Neural progenitor cell (in vitro differentiated cells): ENCODE measurements around the gene HS2ST1. TPM values are rescaled to one million over a fixed set of nuclear protein-coding genes. Genes with fewer than 3 reads are reported as not detected.

Experiments used
- DNase-seq: peaks from one replicate; pipeline ENCODE4 v3.0.0-alpha.2; 2016; ENCODE audit warnings: low spot score
- H2AFZ ChIP-seq: fragments of 200-600 bp; sonication (generic); replicated peaks from 2 replicates; pipeline ENCODE4 v1.6.1; 2016; ENCODE audit warnings: antibody characterized with exemption
- H3F3A ChIP-seq: fragments of 200-600 bp; sonication (generic); 2 replicates; pipeline ENCODE4 v1.6.1; 2016; ENCODE audit warnings: antibody characterized with exemption, low read depth
- H3K27ac ChIP-seq: fragments of 200-600 bp; sonication (generic); 2 replicates; pipeline ENCODE4 v1.5.1; 2016; ENCODE audit warnings: mild to moderate bottlenecking
- H3K27me3 ChIP-seq: fragments of 200-600 bp; sonication (generic); 2 replicates; pipeline ENCODE4 v1.6.1; 2016; ENCODE audit warnings: mild to moderate bottlenecking, moderate library complexity
- H3K36me3 ChIP-seq: fragments of 200-600 bp; sonication (generic); 2 replicates; pipeline ENCODE4 v1.5.1; 2016
- H3K4me1 ChIP-seq: fragments of 200-600 bp; sonication (generic); 2 replicates; pipeline ENCODE4 v1.6.1; 2016; ENCODE audit warnings: mixed run types
- H3K4me2 ChIP-seq: fragments of 200-600 bp; sonication (generic); 2 replicates; pipeline ENCODE4 v1.6.1; 2016
- H3K4me3 ChIP-seq: fragments of 200-600 bp; sonication (generic); 2 replicates; pipeline ENCODE4 v1.5.1; 2016
- H3K79me2 ChIP-seq: fragments of 200-600 bp; sonication (generic); 2 replicates; pipeline ENCODE4 v1.6.1; 2016; ENCODE audit warnings: low read depth
- H3K9ac ChIP-seq: fragments of 200-600 bp; sonication (generic); 2 replicates; pipeline ENCODE4 v1.6.1; 2016
- H3K9me3 ChIP-seq: fragments of 200-600 bp; sonication (generic); 2 replicates; pipeline ENCODE4 v1.5.1; 2016; ENCODE audit warnings: low read depth
- H4K20me1 ChIP-seq: fragments of 200-600 bp; sonication (generic); 2 replicates; pipeline ENCODE4 v1.6.1; 2016; ENCODE audit warnings: low read depth
- H3K27ac Mint-ChIP-seq: 3 replicates; pipeline ENCODE4 v1.8.0; 2021; ENCODE audit warnings: mixed read lengths
- H3K27me3 Mint-ChIP-seq: 2 replicates; pipeline ENCODE4 v1.8.0; 2022; ENCODE audit warnings: low read depth, mild to moderate bottlenecking, inconsistent platforms, moderate library complexity, mixed read lengths; ENCODE audit not compliant: insufficient read depth
- H3K36me3 Mint-ChIP-seq: 3 replicates; pipeline ENCODE4 v1.8.0; 2021; ENCODE audit warnings: mixed read lengths
- H3K4me1 Mint-ChIP-seq: 3 replicates; pipeline ENCODE4 v1.8.0; 2021; ENCODE audit warnings: mixed read lengths
- H3K4me3 Mint-ChIP-seq: 3 replicates; pipeline ENCODE4 v1.8.0; 2021; ENCODE audit warnings: mild to moderate bottlenecking, moderate library complexity, mixed read lengths
- H3K9me3 Mint-ChIP-seq: 3 replicates; pipeline ENCODE4 v1.8.0; 2020; ENCODE audit warnings: mixed read lengths
- CTCF ChIP-seq: fragments of 200-600 bp; sonication (generic); IDR thresholded peaks from 2 replicates; pipeline ENCODE4 v1.5.1; 2017; ENCODE audit warnings: antibody characterized with exemption, mild to moderate bottlenecking
- EZH2 ChIP-seq: fragments of 200-600 bp; sonication (generic); IDR thresholded peaks from 2 replicates; pipeline ENCODE4 v1.6.1; 2017; ENCODE audit warnings: antibody characterized with exemption, mild to moderate bottlenecking, moderate library complexity
- EZH2phosphoT487 ChIP-seq: fragments of 200-600 bp; sonication (generic); IDR thresholded peaks from 2 replicates; pipeline ENCODE4 v1.6.1; 2017; ENCODE audit warnings: antibody characterized with exemption
- total RNA-seq: library from RNA; depleted of rRNA; stranded (reverse); fragments of >200 nt; gene quantifications from 2 replicates; pipeline ENCODE4 v1.2.3, GENCODE V29; 2015; ENCODE audit warnings: low replicate concordance

HS2ST1 gene
- total RNA-seq, 1 donor from 2014 or later: 33.2 TPM

GRCh38 chr1:87146986-87147385, 232.6 kb downstream of the HS2ST1 start:
- no peak overlapping the region for H3K9ac ChIP-seq
- no peak overlapping the region for H2AFZ ChIP-seq
- H3K27ac Mint-ChIP-seq: no peak overlapping the region
- H3K4me1 ChIP-seq: peaks cover 23% of the 10 kb centered on the region
- DNase-seq: no peak
- H3K36me3 ChIP-seq: no peaks in the 10 kb centered on the region
- no peaks in the 10 kb centered on the region for H3K27me3 ChIP-seq
- H3K79me2 ChIP-seq: no peaks in the 10 kb centered on the region
- no peak overlapping the region for H3K4me2 ChIP-seq
- H3K9me3 ChIP-seq: no peaks in the 10 kb centered on the region
- H3K9me3 Mint-ChIP-seq: peaks cover 3% of the 10 kb centered on the region
- peaks cover 20% of the 10 kb centered on the region for H3F3A ChIP-seq
- H3K36me3 Mint-ChIP-seq: peaks cover 2% of the 10 kb centered on the region
- peaks cover 8% of the 10 kb centered on the region for H3K27me3 Mint-ChIP-seq
- no peak overlapping the region for H3K4me3 ChIP-seq
- peak overlapping the region; percentile 36 for H3K4me3 Mint-ChIP-seq
- no peak for TF ChIP-seq CTCF
- no peak for TF ChIP-seq EZH2phosphoT487
- no peak for TF ChIP-seq EZH2
- peaks cover 24% of the 10 kb centered on the region for H3K4me1 Mint-ChIP-seq
- H4K20me1 ChIP-seq: no peaks in the 10 kb centered on the region
- H3K27ac ChIP-seq: no peak overlapping the region

- Histone ChIP-seq H3K36me3 (no peaks in the 10 kb centered on the region), H3K4me3 (no peak overlapping the region), H3K27ac (no peak overlapping the region), H3F3A (peaks cover 23% of the 10 kb centered on the region), H3K27me3 (no peaks in the 10 kb centered on the region), H3K4me1 (peaks cover 30% of the 10 kb centered on the region), H2AFZ (no peak overlapping the region), H3K79me2 (no peaks in the 10 kb centered on the region), H3K9ac (no peak overlapping the region), H4K20me1 (no peaks in the 10 kb centered on the region), H3K4me2 (no peak overlapping the region), H3K9me3 (no peaks in the 10 kb centered on the region)
- Mint-ChIP-seq H3K4me3 (no peak overlapping the region), H3K36me3 (peaks cover 2% of the 10 kb centered on the region), H3K27ac (no peak overlapping the region), H3K9me3 (peaks cover 3% of the 10 kb centered on the region), H3K27me3 (peaks cover 8% of the 10 kb centered on the region), H3K4me1 (peaks cover 32% of the 10 kb centered on the region)
- no peak for TF ChIP-seq EZH2phosphoT487
- TF ChIP-seq EZH2: no peak
- TF ChIP-seq CTCF: no peak
- DNase-seq: no peak
These were observed 233.4 kb downstream of the HS2ST1 start for GRCh38 chr1:87147851-87148250.

GRCh38 chr1:87148661-87149060, 234.2 kb downstream of the HS2ST1 start:
- Histone ChIP-seq H3K4me3 (no peak overlapping the region), H3K36me3 (no peaks in the 10 kb centered on the region), H3K27ac (no peak overlapping the region), H3K9me3 (no peaks in the 10 kb centered on the region), H3F3A (peaks cover 23% of the 10 kb centered on the region), H2AFZ (no peak overlapping the region), H3K27me3 (no peaks in the 10 kb centered on the region), H4K20me1 (no peaks in the 10 kb centered on the region), H3K4me2 (no peak overlapping the region), H3K79me2 (no peaks in the 10 kb centered on the region), H3K4me1 (peaks cover 30% of the 10 kb centered on the region), H3K9ac (no peak overlapping the region)
- H3K27ac Mint-ChIP-seq: no peak overlapping the region
- peaks cover 8% of the 10 kb centered on the region for H3K27me3 Mint-ChIP-seq
- peaks cover 3% of the 10 kb centered on the region for H3K9me3 Mint-ChIP-seq
- TF ChIP-seq EZH2phosphoT487 (no peak), CTCF (no peak), EZH2 (no peak)
- H3K4me1 Mint-ChIP-seq: peaks cover 35% of the 10 kb centered on the region
- no peak for DNase-seq
- no peak overlapping the region for H3K4me3 Mint-ChIP-seq
- peaks cover 2% of the 10 kb centered on the region for H3K36me3 Mint-ChIP-seq
